GM18520 (cell line): ENCODE data around the gene SUFU.

Experiments used
- ATAC-seq: cut with Tn5 transposase; IDR thresholded peaks from one replicate; pipeline ENCODE4 v1.9.1; 2021; ENCODE audit not compliant: unreplicated experiment

Gene SUFU

DNA sequence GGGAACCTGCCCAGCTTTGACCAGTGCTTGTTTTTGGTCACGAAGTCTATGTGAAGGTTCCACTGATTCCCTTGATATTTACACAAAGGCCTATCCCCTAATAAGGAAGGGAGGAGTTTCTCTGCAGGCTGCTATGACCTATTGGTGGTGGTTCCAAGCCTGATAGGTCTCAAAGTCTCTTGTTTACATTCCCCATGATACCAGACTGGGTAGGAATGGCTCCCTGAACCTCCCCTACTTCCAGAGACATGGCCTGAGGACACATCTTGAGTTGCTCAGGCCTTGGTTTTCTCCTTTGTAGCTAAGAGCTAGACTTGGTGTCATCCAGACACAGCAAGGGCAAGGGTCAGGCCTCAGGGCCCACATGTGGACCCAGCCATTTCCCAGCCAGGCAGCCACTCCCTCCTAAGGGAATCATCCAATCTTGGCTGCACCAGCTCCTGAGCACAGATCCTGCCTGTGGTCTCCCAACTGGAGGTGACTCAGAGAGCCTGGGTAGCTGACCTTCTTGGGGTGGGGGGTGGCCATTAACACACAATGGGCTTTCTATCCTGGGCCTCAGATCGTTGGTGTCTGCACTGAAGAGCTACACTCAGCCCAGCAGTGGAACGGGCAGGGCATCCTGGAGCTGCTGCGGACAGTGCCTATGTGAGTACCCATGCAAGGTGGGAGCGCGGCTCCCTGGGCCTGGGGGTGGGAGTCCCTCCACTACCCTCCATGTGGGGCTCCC lies 89.5 kb downstream of the SUFU start:
- ATAC-seq, result no peak

DNA sequence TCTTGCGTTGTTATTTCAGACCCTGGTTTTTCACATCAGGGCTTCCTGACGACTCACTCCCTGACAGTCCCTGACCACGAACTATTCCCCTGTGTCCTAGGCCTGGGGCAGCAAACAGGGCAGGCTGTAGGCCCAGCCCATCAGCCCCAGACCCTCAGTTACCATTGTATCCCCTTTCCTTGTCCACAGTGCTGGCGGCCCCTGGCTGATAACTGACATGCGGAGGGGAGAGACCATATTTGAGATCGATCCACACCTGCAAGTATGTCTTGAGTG lies 90.0 kb downstream of the SUFU start:
- no peak for ATAC-seq

DNA sequence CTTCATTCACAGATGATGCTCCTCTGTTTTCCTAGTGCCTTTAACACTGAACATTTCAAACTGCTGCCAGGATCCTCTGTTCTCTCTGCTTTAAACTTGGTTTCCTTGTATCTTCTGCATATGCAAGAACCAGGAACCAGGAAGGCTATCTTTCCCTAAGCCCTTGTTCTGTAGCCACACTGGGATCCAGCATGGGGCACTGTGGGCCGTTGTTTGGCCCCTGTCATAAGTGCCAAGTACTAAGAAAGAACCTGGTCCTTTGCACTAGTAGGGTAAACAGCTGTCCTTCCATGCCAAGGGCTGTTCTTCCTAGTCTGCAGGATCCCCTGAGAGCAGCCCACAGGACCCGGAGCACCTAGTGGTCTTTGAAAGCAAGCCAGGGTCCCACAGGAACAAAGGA lies 91.5 kb downstream of the SUFU start:
- no peak for ATAC-seq

DNA sequence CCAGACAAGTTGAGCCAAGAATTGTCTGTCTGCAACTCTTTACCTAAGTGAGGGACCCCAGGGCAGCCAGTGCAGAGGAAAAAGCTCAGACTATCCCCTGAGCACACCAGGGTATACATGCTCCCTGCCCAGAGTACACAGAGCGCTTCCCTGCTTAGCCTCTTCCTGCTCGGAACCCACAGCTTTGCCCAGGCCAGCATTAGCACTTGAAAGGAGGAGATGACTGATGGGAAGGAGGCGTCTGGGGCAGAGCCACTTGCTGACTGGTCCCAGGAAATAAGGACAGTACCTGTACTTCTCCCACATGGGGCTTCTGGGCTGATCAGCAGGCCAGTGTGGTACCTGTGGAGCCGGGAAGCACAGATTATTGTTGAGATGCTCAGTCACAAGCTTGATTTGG lies 92.1 kb downstream of the SUFU start:
- no peak for ATAC-seq

DNA sequence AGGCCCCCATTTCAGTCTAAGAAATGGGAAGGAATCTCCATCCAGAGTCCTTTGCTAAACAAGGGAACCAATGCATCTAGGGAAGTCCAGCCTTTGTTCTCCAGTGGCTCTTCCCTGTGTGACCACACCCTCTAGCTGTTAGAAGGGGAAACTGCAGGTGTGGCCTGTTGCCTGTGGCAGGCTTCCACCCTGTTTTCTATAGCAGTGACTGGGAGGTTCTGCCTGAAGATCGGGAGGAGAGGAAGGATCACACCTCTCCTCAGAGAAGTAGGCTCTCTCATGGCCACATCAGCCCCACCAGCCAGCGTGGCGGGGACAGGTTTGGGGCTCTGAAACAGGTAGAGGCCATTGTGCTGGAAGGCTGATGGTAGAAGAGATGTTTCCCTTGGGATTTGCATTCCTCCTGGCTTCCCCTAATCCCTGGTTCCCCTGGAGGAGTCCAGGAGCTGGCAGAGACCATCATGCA lies 92.8 kb downstream of the SUFU start:
- no peak for ATAC-seq

DNA sequence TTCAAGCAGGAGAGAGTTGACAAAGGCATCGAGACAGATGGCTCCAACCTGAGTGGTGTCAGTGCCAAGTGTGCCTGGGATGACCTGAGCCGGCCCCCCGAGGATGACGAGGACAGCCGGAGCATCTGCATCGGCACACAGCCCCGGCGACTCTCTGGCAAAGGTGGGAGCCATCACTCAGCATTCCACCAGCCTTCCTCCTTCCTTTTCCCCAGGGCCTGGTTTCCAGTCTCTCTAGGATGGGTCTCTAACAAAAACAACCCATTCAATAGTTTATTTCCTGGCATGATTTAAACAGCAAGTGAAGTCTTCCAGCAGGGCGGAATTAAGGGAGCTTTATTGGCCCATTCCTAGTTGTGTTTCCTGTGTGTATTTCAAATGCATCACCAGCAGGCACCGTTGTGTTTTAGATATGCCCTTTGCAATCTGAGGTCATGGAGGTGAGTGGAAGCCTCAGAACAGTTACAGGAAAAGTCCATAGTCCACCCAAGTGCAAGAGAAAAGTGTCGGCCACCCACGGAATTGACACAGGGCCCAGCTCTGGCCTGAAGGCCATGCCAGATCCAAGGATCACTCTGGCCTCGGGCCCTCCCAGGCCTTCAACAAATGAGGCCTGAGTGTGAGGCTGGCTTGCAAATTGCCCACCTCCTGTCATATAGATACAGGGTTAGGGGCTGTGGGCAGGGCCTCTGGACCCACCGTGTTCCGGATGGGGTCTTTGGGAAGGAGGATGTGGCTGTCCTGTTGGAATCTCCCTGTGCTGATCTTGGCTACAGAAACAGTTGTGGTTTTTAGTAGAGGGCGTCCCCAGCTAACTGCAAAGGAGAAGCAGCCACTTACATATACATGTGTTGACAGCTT lies 93.6 kb downstream of the SUFU start:
- no peak for ATAC-seq

DNA sequence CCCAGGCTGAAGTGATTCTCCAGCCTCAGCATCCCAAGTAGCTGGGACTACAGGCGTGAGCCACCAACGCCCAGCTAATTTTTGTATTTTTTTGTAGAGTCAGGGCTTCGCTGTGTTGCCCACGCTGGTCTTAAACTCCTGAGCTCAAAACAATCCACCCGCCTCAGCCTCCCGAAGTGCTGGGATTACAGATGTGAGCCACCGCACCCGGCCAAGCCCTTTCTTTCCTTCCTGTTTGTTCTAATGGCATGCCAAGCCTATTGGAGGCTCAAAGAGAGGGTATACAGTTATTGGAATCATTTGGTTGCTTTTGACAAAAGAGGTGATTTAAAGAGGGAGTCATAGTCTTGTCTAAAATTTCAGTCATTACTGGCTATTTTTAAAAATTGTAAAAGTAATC lies 94.5 kb downstream of the SUFU start:
- ATAC-seq, result no peak

DNA sequence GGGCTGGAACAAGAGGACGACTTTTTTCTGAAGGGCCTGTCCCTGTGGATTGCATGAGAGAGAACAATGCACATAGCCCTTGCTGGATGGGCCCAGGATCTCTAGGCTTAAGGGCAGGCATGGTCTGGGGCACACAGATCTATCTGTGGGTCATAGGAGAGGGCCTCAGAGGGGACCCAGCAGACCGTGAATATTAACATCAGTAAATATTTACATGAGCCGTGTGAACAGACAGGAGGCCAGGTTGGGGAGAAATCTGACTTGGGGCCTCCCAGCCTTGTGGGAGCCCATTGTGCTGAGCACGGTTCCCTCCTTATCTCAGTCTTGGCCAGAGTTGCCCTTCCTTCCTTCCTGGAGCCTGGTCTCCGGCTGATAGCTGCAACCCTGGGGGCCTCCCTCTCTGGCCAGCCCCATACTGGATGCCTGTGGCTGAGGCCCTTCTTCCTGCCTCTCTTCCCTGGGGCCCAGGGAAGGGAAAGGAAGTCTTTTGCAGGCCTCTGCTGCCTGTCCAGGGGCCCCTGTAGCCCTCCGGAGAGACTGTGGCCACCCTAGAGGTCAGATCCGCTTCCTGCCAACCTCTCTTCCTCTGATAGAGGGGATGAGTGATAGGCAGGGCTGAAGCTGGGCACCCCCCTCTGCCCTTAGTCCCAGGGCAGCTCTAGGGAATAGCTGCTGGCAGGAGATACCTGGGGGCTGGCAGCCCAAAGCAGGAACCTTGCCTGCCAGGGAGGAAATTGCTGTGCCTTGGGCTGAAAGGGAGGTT lies 96.0 kb downstream of the SUFU start:
- ATAC-seq, result no peak

DNA sequence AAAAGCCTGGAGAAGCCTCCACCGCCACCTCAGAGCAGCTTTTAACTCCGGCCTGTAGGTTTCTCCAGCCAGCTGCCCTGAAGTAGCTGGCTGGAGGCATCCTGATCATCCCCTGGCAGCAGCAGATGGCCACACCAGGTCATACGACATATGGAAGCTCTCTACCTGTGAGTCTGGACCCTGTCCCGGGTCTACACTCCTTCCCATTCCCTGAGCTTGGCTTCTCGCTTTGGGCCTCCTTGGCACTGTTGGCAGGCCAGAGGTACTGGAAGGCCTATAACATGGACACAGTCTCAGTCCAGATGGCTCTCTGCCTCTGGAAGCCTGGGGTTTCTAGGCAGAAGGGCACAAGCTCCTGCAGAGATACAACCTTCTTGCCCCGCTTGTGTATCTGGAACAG lies 97.0 kb downstream of the SUFU start:
- no peak for ATAC-seq

DNA sequence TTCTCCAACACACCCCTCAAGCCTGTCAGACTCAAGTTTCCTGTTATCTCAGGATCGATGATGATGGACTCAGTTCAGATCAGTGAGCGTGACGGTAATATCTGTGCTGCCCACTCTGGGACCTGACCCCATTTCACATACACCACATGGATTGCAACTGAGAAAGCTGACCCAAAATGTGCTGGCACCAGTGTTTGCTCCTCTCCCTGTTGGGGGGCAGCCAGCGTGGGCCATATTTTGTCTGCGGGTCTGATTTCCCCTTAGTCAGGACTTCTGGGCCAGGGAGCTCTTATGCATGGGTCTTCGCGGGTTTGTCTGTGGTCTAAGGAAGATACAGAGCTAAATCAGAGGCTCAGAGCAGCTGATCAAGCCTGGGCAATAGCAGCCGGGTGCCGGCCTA lies 97.9 kb downstream of the SUFU start:
- ATAC-seq, result no peak

DNA sequence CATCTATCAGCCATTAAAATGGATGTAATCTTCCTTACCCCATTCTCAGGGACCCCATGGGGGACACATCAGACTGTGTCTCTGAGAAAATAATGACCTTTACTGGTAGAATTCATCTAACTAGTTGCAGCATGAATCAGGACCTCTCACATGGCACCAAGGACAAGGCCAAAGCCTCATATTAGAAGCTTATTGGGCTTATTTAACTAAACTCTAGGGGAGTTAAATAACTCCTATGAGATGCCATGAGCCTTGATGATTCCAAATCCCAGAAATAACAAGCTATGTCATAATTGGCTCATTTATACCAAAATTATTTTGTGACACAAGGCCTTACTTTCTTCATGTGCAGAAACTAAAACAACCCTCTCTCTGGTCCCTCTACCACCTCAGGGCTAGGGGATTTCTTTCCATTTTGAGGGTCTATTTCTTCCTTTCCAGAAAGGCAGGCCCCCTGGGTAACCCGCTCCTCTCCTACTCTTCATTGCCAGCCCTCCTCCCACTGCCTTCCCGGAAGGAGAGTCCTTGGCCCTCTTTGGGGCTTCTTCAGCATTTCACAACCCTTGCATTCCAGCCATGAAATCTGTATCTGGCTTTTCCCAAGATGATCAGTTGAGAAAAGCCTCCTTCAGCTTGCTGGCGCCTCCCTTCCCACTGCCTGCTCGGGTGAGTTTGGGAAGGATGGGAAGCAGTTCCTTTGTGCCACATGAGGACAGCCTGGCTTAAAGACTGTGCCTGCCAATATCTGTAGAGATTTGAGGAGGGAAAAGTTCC lies 98.7 kb downstream of the SUFU start:
- no peak for ATAC-seq

DNA sequence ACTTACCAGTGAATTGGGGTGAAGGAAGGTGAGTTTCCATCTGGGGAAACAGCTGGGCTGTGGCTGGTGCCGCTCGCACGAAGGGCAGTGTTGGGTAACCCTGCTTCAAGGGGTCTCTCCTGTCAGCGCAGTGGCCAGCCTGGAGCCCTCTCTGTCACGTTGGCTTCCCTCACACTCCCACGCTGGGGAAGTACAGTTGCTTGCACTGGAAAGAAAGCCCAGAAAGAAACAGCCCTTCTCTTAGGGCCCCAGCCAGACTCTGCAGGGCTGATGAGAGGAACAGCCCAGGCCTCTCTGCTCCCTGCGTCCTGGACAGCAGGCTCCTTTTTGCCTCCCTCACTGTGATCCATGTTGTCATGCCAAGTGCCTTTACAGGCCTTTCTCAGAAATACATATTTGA lies 100.2 kb downstream of the SUFU start:
- no peak for ATAC-seq

DNA sequence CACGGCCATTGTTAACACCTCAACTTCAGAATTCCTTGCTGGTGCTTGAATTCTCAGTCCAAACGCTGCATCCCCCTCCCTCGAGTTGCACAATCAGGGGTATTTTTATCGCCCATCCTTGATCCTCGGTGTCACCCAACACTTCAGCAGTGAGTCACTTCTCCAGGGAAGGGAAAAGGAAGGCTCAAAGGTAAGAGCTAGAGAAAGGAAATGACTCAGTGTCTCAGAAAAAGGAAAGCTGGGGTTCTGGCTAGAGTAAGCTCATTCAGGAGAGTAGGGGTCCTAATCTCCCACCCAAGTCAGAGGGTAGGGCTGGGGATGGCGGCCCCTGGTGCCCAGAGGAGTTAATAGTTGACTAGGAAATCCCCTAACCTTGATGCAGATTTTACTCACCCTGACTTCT lies 100.7 kb downstream of the SUFU start:
- no peak for ATAC-seq

DNA sequence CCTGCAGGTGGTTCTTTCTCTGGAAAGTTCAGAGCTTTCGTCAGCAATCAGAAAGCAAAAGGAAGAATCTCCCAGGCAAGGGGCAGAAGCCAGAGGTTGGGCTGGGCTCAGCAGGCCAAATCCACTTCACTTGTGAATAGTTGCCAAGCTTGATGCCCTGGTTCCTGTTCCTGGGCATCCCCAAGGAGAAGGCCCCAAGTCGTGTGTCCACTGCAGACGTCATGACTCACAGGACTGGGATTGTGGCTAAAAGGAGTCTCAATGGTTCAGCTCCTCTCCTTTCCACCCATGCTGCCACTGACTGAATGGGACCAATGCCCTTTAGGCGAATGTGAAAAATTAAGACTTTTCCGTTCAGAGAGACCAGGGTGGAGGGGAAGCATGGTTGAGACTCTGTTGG lies 101.9 kb downstream of the SUFU start:
- ATAC-seq, result no peak

DNA sequence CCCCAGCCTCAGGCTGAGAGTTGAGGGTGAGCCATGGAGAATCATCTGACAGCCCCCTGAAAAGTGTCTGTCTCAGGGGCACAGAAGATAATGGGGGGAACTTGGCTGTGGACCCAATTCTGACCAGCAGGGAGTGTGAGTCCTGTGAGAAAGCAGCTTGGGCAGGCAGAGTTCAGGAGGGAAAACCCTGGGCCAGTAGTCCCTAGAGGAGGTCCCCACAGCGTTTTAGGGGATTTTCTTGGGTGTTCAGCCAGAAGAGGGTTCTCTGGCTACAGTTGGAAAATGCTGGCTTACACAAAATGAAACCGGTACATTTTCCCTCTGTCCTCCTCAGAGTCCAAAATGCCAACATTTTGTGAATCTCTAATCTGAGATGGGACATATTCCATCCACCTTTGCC lies 104.7 kb downstream of the SUFU start:
- no peak for ATAC-seq

DNA sequence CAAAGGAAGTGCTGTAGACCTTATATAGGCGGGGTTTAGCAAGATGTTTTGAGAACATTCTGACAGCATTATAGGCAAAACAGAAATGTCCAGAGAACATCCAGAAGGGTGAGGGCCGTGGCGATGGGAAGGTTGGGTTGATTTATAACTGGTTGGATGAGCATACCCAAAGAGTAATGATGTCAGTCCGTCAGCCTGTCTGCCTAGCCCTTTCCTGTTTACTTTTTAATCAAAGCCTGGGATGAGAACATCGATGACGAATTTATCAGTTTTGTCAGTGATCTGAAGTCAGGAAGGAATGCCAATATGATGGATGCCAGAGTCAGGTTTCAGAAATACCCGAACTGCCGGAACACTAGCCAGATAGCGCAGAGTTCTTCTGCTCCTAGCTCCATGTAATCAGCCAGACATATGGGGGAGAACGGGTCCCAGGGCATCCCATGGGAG lies 106.7 kb downstream of the SUFU start:
- ATAC-seq, result no peak

DNA sequence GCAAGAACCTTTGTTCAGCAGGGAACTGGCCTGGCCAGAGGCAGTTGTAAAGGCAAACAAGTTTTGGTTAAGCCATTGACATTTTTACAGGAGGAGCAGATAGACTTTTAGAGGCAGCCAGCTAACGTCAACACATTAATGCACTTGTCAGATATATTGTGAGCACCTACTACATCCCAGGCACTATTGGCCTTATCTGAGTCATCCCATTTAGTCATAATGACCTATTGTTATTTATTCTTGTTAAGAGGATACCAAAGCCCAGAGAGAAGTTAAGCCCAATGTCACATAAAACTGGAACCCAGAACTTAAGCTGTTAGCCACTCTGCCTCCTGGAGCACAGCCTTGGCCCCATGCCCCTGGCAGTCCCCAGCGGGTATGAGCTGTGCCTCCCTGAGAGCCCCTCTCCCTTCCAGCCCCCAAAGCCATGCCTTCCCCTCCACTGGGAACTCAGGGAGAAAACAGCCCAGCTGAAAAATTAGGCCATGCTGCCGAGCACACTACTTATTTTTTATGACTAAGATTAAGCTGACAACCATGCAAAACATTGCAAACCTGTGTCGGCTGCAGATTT lies 107.8 kb downstream of the SUFU start:
- ATAC-seq, result no peak

DNA sequence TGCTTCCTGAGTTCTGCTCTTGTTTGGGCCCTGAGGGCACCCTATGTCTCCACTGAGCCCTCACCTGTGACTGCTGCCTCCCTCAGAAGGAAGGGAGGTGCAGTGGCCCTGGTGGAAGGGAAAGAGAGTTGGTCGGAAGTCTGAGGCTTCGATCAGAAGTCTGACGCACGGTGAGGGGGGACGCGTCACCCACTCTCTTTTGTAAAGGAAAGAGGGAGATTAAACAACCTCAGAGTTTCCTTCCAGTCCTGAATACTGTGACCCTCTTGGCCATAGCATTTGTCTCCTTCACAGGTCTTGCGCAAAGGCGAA lies 109.1 kb downstream of the SUFU start:
- no peak for ATAC-seq

DNA sequence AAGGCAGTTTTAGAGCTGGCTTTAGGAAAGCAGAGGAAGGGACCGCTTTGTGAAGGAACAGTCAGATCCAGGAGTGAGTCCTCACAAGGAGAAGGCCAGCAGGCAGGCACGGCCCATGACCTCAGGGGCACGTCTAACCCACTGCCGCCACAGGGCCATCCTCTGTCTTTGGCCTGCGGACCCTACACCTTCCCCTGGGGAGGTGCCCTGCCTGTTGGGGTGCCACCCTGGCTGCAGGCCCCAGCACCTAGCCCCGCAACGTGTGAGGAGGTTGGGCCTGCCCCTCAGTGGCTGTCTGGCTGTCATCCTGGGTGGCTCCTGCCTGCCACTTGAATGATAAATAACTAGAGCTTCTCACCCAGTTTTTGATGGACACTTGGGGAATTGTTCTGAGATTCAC lies 109.5 kb downstream of the SUFU start:
- no peak for ATAC-seq

DNA sequence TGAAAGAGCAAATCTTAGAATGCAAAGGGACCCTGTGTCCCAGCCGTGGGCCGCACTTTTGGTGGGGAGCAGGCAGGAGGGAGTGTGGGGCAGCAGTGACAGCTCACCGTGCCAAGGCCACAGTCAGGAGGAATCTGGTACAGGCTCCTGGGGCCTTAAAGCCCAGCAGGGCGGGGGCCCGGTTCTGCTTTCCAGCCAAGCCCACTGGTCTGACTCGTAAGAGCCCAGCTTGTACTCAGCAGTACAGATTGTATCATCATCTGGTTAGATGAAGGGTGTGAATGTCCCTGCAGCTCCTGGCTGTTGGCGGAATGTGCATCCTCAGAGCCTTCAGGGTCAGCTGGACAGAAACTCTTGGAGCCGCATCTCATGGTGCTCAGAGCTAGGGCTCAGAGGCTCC lies 110.0 kb downstream of the SUFU start:
- ATAC-seq, result no peak

DNA sequence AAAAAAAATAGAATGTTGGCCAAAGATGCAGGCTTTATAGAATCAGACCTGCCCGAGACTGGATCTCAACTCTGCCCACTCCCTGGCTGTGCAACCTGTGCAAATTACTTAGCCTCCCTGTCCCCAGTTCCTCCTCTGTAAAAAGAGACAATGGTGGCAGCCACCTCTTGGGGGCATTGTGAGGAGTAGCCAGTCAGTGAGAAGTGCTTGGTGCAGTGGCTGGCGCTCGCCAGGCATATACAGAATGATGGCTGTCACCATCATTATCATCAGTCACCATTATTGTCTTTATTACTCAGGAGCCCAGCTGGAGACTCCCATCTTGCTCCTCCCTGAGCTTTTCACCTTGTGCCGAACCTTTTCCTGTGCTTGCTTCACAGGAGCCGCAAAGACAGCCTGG lies 111.1 kb downstream of the SUFU start:
- ATAC-seq, result no peak
